T-helper 9 cell (primary cell): ENCODE results near the gene CIART.
"Not testable (repeated sequence)": the region's sequence is repeated elsewhere in the genome, so short reads cannot be mapped to it uniquely, and the experiment has no call there.

Source experiments
- DNase-seq: peaks from one replicate; pipeline ENCODE4 v3.0.0-alpha.2; 2020
- total RNA-seq, 2 donors: gene quantifications; one replicate each; lab custom pipeline; 2026; lab: John Stamatoyannopoulos, UW

Gene CIART
- 0.98 to 6.5 reads per million in 2 donors for total RNA-seq

DNA sequence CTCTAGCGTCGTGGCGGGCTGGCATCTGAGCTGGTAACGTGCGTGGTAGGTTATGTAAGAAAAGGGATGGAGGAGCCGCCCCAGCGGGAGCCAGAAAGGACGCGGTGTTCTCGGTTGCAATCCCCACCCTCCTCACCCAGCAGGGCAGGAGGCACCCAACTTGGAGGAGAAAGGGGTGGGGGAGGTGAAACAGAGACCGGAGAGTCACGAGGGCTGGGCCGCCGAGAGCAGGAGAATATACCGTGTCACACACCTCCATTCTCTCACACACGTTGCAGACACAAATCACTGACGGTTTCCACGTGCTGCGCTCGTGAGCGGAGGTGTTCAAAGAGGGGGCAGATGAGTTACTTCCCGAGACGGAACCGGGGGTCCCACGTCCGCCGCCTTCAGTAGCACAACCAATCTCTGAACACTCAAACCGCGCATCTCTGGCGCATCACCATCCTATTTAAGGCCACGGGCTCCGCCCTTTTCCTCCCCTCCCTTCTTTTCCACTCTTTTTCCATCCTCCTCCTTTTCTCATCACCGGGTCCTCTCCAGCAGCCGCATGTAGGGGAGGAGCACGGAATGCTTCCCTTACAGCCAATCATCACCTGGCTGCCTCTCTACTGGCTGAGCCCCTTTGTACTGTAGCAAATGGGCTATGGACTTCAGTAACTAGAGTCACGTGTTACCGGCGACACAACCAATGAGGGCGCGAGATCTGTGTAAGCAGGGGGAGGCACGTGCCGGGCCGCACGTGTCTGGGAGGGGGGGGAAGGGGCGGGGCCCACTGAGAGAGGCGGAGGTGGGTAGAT, at the start of gene CIART:
Gene CIART (plus strand): TSS at position 797 of the 800 bp plus-strand sequence. CDS start 714 bp downstream, outside the sequence.
- DNase-seq: peak; percentile 63

- DNase-seq: not testable (repeated sequence)
Measured at GRCh38 chr1:150232921-150233320, 49.4 kb upstream of the CIART start.

DNA sequence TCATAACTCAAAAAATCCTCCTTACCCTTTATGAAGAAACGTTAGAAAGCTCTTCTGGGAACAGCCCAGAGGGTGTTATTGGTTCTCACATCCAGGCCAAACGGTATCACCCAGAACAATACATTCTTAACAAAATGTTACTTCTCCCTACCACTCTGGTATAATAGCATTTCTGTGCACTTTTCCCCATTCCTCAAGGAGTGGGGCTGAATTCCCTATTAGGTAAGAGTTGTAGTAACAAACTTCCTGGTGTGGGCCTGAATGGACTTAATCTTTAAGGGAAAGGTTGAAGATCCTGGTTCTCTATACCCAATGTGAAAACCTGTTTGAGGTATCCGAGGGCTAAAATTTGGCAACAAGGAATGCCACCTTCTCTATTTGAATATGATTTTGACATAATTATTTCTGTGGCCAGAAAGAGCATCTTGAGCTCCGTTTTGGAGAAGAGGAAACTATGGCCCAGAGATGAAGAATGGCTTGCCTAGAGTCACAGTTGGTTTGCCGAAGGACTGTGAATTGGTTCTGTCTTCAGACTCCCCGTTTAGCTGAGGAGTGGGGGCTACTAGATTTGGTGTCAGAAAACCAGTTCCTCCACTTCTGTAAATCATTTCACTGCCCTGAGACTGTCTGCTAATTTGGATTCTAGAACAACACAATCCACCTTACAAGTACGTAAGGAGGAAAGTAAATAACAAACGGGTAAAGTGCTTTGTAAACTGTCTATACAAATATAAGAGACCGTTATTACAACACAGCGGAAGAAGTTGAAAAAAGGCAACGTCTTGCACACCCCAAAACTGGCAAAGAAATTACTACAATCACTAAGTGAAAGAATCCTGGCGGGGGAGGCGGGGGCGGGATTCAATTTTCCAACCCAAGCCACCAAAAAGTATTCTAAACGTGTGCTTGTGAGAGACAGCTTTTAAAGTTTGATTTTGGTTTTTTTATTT, 48.7 kb upstream of the CIART start:
- DNase-seq: no peak

GRCh38 chr1:150234309-150234565, 48.1 kb upstream of the CIART start:
- no peak for DNase-seq

DNA sequence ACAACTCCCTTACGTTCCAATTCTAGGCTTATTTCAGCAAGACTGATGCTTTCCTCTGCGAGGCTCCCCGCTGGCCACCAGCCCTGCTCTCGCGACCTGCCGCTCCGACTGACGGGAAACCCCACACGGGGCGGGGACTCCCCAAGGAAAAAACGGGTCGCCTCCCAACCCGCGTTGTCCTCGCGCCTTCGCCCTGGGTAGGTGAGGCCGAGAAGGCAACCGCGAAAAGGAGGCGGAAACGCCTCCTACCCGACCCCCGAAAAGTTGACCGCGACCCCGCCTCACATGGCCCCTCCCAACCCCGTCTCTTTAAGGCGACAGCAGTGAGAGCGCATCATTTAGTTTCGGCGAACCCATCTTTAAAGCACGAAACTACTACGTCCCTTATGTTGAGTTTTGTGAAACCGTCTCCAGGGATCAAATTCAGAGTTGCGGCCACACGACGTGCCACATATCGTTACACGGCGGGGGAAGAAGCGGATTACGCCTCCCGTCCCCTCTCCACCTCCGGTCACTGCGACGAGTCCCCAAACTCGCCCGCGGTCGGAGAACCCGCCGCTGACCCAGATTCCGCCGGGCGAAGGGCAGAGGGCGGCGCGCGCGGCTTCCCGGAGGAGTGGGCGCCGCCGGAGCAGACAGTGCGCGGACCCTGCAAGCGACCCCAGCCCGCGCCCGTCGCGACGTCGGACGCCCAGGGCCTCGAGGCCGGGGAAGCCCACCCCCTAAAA, 47.6 kb upstream of the CIART start:
- DNase-seq: peak; percentile 86

DNA sequence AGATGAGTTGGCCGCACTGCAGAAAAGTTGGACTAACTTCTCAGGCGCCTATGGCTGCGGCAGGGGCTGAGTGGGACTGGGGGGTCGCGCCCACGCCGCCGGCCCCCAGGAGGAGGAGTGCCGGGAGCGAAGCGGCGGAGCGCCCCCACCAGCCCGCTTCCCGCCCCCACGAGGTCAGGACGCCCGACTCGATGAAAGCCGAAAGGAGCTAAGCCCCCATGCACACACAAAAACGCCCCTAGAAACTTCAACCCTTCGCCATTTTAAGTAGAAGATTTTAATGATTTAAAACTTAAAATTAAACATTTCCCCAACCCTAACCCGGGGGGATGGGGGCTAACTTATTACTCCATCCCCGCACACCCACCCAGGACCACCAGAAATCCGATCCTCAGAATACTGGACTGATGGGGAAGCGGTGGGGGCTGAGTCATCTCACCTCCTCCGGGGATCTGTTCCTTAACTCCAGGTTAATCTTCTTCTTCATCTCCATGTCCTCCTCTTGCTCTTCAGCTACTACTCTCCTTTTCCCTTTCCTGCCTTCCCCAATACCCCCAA, 47.0 kb upstream of the CIART start:
- DNase-seq: peak; percentile 18

GRCh38 chr1:150235852-150236613, 46.3 kb upstream of the CIART start, which contains the start of gene ANP32E:
TSS of gene ANP32E (minus strand) at chr1:150236112. CDS start at chr1:150235786, 326 bp downstream.
- peak; percentile 87 for DNase-seq

GRCh38 chr1:150236614-150237100, 45.7 kb upstream of the CIART start:
- DNase-seq: no peak

DNA sequence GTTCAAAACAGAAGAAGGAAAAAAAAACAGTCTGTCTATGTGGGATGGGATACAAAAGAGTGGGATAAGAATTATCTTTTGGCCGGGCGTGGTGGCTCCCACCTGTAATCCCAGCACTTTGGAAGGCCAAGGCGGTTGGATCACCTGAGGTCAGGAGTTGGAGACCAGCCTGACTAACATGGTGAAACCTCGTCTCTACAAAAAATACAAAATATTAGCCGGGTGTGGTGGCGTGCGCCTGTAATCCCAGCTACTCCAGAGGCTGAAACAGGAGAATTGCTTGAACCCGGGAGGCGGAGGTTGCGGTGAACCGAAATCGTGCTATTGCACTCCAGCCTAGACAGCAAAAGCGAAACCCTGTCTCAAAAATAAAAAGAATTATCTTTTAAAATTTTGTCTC, 45.2 kb upstream of the CIART start:
- not testable (repeated sequence) for DNase-seq

GRCh38 chr1:150237746-150238145, 44.6 kb upstream of the CIART start:
- no peak for DNase-seq

- no peak for DNase-seq
Measured at GRCh38 chr1:150243003-150243402, 39.4 kb upstream of the CIART start.

DNA sequence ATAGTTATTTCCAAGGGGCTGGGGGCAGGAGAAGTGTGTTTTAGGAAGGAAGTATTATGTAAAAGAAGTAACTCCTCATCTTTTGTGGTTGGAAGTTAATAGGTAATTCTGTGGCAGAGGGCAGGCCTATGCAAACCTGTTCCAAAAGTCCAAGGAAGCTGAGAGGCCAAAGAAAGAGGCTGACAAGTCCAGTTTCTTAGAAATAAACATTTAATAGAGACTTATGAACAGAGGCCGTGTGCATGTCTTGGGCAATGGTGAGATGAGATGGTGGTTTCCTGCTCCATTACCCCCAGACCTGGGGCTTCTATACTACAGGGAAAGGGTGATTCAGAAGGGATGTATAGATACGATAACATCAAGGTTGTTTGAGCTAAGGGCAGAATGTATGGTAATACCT, 32.4 kb upstream of the CIART start:
- no peak for DNase-seq

DNA sequence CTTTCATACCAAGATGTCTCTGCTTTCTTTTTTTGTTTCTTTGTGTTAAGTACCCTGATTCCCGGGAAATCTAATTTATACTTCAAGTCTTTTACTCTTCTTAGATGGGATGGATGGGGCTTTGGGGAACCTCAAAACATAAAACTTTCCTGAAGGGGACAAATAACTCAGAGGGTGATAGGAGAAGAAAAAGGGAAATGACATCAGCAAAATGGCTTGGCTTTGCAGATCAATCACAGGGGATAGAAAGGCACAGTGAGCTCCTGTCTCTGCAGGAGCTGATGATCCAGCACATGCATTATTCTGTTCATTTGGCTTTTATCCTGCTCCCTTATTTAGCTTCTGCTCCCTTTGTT, 26.2 kb upstream of the CIART start:
- DNase-seq: no peak

DNA sequence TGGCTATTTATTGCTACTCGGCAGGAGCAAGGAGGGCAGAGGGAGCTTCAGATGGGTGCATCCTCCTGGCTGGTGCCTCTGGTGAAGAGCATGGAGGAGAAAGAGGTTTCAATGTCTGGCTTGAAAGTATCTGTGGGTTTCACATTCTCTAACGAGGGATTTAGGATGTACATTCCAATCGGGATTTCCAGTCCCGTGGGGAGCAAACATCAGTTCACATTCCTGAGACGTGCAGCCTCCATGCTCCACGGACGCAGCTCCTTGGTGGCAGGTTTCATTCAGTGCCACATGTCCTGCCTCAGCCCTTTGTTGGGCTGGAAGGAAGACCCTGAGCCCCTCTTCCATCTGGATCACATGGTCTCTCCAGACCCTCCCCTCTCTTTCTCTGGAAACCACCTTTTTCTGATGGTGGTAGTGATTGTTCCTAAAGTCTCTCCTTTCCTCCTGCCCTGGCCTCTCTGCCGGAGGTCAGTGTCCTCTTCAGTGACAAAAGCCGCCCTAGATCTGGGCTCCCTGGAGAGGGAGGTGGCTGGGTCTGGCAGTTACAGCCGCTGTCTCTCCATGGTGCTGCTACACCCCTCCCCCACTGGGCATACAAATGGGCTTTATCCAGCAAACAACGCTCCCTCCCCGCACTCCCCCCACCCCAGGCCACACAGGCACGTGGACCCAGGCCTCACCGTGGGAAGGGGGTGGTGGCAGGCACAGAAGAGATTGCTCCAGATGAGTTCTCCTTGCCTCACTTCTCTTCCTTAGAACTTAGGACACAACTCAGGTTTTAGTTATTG, 25.6 kb upstream of the CIART start:
- DNase-seq: no peak

DNA sequence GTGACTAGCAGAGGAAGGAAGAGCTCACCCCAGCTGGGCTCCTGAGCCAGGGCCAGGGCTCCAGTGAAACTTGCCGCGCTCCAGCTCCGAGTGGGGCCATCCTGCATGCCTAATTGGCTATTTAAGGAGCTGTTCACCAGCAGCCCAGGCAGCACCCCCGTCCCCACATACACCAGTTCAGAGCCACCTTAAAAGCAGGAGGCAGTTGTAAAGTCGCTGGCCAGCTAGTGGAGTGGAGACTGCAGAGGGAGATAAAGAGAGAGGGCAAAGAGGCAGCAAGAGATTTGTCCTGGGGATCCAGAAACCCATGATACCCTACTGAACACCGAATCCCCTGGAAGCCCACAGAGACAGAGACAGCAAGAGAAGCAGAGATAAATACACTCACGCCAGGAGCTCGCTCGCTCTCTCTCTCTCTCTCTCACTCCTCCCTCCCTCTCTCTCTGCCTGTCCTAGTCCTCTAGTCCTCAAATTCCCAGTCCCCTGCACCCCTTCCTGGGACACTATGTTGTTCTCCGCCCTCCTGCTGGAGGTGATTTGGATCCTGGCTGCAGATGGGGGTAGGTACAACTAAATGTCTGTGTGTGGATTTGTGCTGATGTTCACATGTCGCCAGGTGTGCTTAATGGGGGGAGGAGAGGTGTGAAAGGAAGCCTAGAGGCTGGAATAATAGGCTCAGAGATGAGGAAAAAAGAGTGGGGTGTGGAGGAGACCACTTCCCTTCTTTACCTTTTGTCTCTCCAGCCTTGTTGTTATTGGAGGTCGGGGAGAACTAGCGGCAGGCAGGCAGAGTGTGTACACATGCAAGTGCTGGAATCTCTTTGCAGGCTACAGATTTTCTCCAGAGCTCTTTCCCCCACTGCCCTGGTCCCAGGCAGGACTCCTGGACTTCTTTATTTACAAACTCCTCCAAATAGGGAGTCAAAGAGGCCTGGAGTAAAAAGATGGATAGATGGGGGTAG, 24.4 kb upstream of the CIART start, which contains the start of gene CA14:
Gene CA14 (plus strand): TSS at position 151 of the 962 bp plus-strand sequence. CDS start 355 bp downstream, at position 506.
- DNase-seq: no peak

GRCh38 chr1:150259217-150259616, 23.1 kb upstream of the CIART start:
- no peak for DNase-seq

GRCh38 chr1:150259758-150260669, 22.3 kb upstream of the CIART start:
- DNase-seq: no peak

- DNase-seq: no peak
Measured at GRCh38 chr1:150261367-150261766, 21.0 kb upstream of the CIART start.
